Esophagus squamous epithelium (tissue), 4 donors: ENCODE data around the gene RHOBTB1.

Experiments used
- CTCF ChIP-seq, 6 experiments: fragments of 450-650 bp in 4 of 6; fragments of 200-600 bp in 2 of 6; sonication (generic) in 2 of 6; IDR thresholded peaks; one replicate each; pipeline ENCODE4 v1.5.1; 2016 to 2019; ENCODE audit warnings: antibody characterized with exemption in 6 of 6, mild to moderate bottlenecking in 4 of 6, moderate library complexity in 4 of 6
- POLR2A ChIP-seq, 4 donors: fragments of 450-650 bp; IDR thresholded peaks; one replicate each; pipeline ENCODE4 v1.6.1; 2017; ENCODE audit warnings: antibody characterized with exemption in 4 of 4, mild to moderate bottlenecking in 4 of 4, moderate library complexity in 3 of 4

GRCh38 chr10:60992636-60993035 lies 48.7 kb upstream of the RHOBTB1 start:
- TF ChIP-seq CTCF (IDR thresholded peaks at IDR 0.05): no peak
- TF ChIP-seq POLR2A (IDR thresholded peaks at IDR 0.05): no peak
